Stimulated activated CD8-positive, alpha-beta memory T cell treated with anti-CD3 and anti-CD28 coated beads, Interleukin-12 subunit alpha, Interleukin-12 subunit beta, amount 100 ng/mL, for 24 hours (primary cell): ENCODE results near the gene SLC16A10.
"Not testable (repeated sequence)": the region's sequence is repeated elsewhere in the genome, so short reads cannot be mapped to it uniquely, and the experiment has no call there.

Experiments used
- DNase-seq: peaks from one replicate; pipeline ENCODE4 v3.0.0-alpha.2; 2020; ENCODE audit errors: extremely low read depth

The SLC16A10 gene

GRCh38 chr6:111219785-111220184, 132.5 kb downstream of the SLC16A10 start:
- no peak for DNase-seq

GRCh38 chr6:111220383-111221031, 133.2 kb downstream of the SLC16A10 start:
- no peak for DNase-seq

- no peak for DNase-seq
These were observed 134.5 kb downstream of the SLC16A10 start for GRCh38 chr6:111221804-111222203.

GRCh38 chr6:111222341-111222740, 135.0 kb downstream of the SLC16A10 start:
- no peak for DNase-seq

GRCh38 chr6:111228094-111228493, 140.8 kb downstream of the SLC16A10 start:
- DNase-seq = no peak

GRCh38 chr6:111230351-111231089, 143.2 kb downstream of the SLC16A10 start:
- DNase-seq = no peak

GRCh38 chr6:111231090-111231459, 143.8 kb downstream of the SLC16A10 start:
- no peak for DNase-seq

GRCh38 chr6:111237852-111238251, 150.5 kb downstream of the SLC16A10 start:
- DNase-seq = no peak

- DNase-seq = no peak
These were observed 151.3 kb downstream of the SLC16A10 start for GRCh38 chr6:111238464-111239119.

- DNase-seq = no peak
These were observed 152.2 kb downstream of the SLC16A10 start for GRCh38 chr6:111239461-111239860.

- DNase-seq = no peak
These were observed 155.1 kb downstream of the SLC16A10 start for GRCh38 chr6:111242452-111242851.

- no peak for DNase-seq
These were observed 155.8 kb downstream of the SLC16A10 start for GRCh38 chr6:111243095-111243494.

- no peak for DNase-seq
These were observed 161.5 kb downstream of the SLC16A10 start for GRCh38 chr6:111248789-111249188.

- DNase-seq = no peak
These were observed 163.6 kb downstream of the SLC16A10 start for GRCh38 chr6:111250791-111251354.

- DNase-seq = no peak
These were observed 165.4 kb downstream of the SLC16A10 start for GRCh38 chr6:111252726-111253125.

GRCh38 chr6:111254004-111254778, 166.9 kb downstream of the SLC16A10 start:
- no peak for DNase-seq

GRCh38 chr6:111254779-111255166, 167.5 kb downstream of the SLC16A10 start:
- DNase-seq = no peak

GRCh38 chr6:111255838-111256237, 168.5 kb downstream of the SLC16A10 start:
- DNase-seq = not testable (repeated sequence)

- no peak for DNase-seq
These were observed 169.3 kb downstream of the SLC16A10 start for GRCh38 chr6:111256646-111257045.

- no peak for DNase-seq
These were observed 170.7 kb downstream of the SLC16A10 start for GRCh38 chr6:111258010-111258409.

GRCh38 chr6:111258615-111259088, 171.3 kb downstream of the SLC16A10 start:
- no peak for DNase-seq
